ENCODE data around the gene PATZ1. TPM values are rescaled to one million over a fixed set of nuclear protein-coding genes. Genes with fewer than 3 reads are reported as not detected.
"Not testable (repeated sequence)": the region's sequence is repeated elsewhere in the genome, so short reads cannot be mapped to it uniquely, and the experiment has no call there.

The PATZ1 gene
- total RNA-seq, 1 donor from 2014 or later, result 27.6 TPM

- no peak overlapping the region for H3K4me3 Mint-ChIP-seq (ENCODE audit: unreplicated experiment)
- no peak overlapping the region for H3K27ac Mint-ChIP-seq (ENCODE audit: unreplicated experiment)
- peaks cover 43% of the 10 kb centered on the region for H3K36me3 Mint-ChIP-seq (ENCODE audit: unreplicated experiment)
Measured at GRCh38 chr22:31327806-31328543, 18.2 kb downstream of the PATZ1 start.

GRCh38 chr22:31326877-31327276 is 19.3 kb downstream of the PATZ1 start:
- Mint-ChIP-seq H3K4me1 (ENCODE audit: unreplicated experiment) (peaks cover 3% of the 10 kb centered on the region), H3K9me3 (ENCODE audit: unreplicated experiment) (no peaks in the 10 kb centered on the region), H3K27ac (ENCODE audit: unreplicated experiment) (no peak overlapping the region), H3K27me3 (ENCODE audit: unreplicated experiment) (no peaks in the 10 kb centered on the region), H3K36me3 (ENCODE audit: unreplicated experiment) (peaks cover 36% of the 10 kb centered on the region), H3K4me3 (ENCODE audit: unreplicated experiment) (no peak overlapping the region)
- DNase-seq (ENCODE audit: extremely low spot score, unreplicated experiment), result no peak
- TF ChIP-seq CTCF (IDR thresholded peaks at IDR 0.05), result no peak

More at GRCh38 chr22:31327806-31328543, 18.2 kb downstream of the PATZ1 start:
- TF ChIP-seq CTCF (IDR thresholded peaks at IDR 0.05), result no peak
- H3K4me1 Mint-ChIP-seq (ENCODE audit: unreplicated experiment), result peaks cover 3% of the 10 kb centered on the region
- no peaks in the 10 kb centered on the region for H3K27me3 Mint-ChIP-seq (ENCODE audit: unreplicated experiment)
- DNase-seq (ENCODE audit: extremely low spot score, unreplicated experiment), result no peak
- H3K9me3 Mint-ChIP-seq (ENCODE audit: unreplicated experiment), result no peaks in the 10 kb centered on the region

GRCh38 chr22:31323578-31324550 is 22.3 kb downstream of the PATZ1 start:
- H3K36me3 Mint-ChIP-seq (ENCODE audit: unreplicated experiment), result peaks cover 25% of the 10 kb centered on the region
- H3K27ac Mint-ChIP-seq (ENCODE audit: unreplicated experiment), result no peak overlapping the region
- H3K27me3 Mint-ChIP-seq (ENCODE audit: unreplicated experiment), result no peaks in the 10 kb centered on the region
- no peak for TF ChIP-seq CTCF (IDR thresholded peaks at IDR 0.05)
- H3K9me3 Mint-ChIP-seq (ENCODE audit: unreplicated experiment), result no peaks in the 10 kb centered on the region
- peaks cover 3% of the 10 kb centered on the region for H3K4me1 Mint-ChIP-seq (ENCODE audit: unreplicated experiment)
- DNase-seq (ENCODE audit: extremely low spot score, unreplicated experiment), result no peak
- no peak overlapping the region for H3K4me3 Mint-ChIP-seq (ENCODE audit: unreplicated experiment)

DNA sequence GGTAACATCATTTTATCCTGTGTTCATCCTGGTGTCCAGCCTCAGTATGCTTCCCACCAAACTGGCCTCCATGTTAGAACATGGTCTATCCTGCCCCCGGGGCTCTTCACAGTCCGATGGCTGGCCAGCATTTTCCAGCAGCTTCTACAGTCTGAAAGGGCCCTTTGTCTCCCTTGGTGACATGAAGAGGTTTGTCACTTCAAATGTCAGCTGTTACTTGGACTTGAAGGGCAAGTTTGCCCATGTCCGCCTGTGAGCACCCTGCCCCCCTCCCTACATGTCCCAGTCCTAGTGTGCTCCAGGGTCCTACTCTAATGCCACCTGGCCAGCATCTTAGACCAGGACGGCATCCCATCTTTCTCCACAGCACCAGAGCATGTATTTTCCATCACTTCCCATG is 24.7 kb downstream of the PATZ1 start:
- no peaks in the 10 kb centered on the region for H3K4me1 Mint-ChIP-seq (ENCODE audit: unreplicated experiment)
- no peak for DNase-seq (ENCODE audit: extremely low spot score, unreplicated experiment)
- no peak overlapping the region for H3K27ac Mint-ChIP-seq (ENCODE audit: unreplicated experiment)
- H3K36me3 Mint-ChIP-seq (ENCODE audit: unreplicated experiment), result peaks cover 16% of the 10 kb centered on the region
- H3K9me3 Mint-ChIP-seq (ENCODE audit: unreplicated experiment), result no peaks in the 10 kb centered on the region
- H3K4me3 Mint-ChIP-seq (ENCODE audit: unreplicated experiment), result no peak overlapping the region
- no peak for TF ChIP-seq CTCF (IDR thresholded peaks at IDR 0.05)
- no peaks in the 10 kb centered on the region for H3K27me3 Mint-ChIP-seq (ENCODE audit: unreplicated experiment)

DNA sequence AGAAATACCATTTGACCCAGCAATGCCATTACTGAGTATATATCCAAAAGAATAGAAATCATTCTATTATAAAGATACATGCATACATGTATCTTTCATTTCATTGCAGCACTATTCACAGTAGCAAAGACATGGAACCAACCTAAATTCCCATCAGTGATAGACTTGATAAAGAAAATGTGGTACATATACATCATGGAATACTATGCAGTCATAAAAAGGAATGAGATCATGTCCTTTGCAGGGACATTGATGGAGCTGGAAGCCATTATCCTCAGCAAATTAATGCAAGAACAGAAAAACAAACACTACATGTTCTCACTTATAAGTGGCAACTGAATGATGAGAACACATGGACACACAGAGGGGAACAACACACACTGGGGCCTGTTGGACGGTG is 31.9 kb downstream of the PATZ1 start:
- not testable (repeated sequence) for H3K27me3 Mint-ChIP-seq (ENCODE audit: unreplicated experiment); DNase-seq (ENCODE audit: extremely low spot score, unreplicated experiment); H3K36me3 Mint-ChIP-seq (ENCODE audit: unreplicated experiment); H3K27ac Mint-ChIP-seq (ENCODE audit: unreplicated experiment); H3K4me3 Mint-ChIP-seq (ENCODE audit: unreplicated experiment); H3K4me1 Mint-ChIP-seq (ENCODE audit: unreplicated experiment); H3K9me3 Mint-ChIP-seq (ENCODE audit: unreplicated experiment)

Measured in osteocyte (in vitro differentiated cells).